ENCODE results near the gene MMP11. TPM values are rescaled to one million over a fixed set of nuclear protein-coding genes. Genes with fewer than 3 reads are reported as not detected.
A peak's percentile ranks its signal among the peaks of the same experiment; 100 is the strongest.

MMP11 gene
- total and polyA plus RNA-seq, 11 donors: 5.2 to 17.0 (median 10.4) TPM

DNA sequence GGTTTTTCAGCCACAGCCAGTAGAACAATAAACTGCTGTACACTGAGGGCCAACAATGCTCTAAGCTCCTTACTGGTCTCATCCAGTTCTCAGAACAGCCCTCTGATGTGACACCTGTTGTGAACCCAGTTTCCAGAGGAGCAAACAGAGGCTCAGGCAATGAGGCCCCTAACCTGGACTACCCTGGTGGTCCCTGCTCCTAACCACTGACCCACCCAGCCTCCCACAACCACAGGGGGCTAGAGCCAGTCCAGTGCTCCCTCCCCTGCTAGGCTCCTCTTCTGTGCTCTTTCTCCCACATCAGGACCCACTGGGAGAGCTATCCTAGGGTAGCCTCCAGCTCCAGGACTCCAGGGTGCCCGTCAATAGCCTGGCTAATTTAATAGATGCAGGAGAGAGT lies 10.1 kb downstream of the MMP11 start:
- H3K27me3 ChIP-seq: no peaks in the 10 kb centered on the region
- H3K36me3 ChIP-seq: peaks cover 0 to 7% (median 0%) of the 10 kb centered on the region in 9 donors
- H3K4me3 ChIP-seq: no peak overlapping the region
- DNase-seq (no peak), ATAC-seq (no peak)
- WGBS, 4 donors: 96 to 100% (median 99%) methylated on average over 1 of the region's 1 CpG
- peaks cover 0 to 20% (median 11%) of the 10 kb centered on the region in 12 donors for H3K4me1 ChIP-seq
- intact Hi-C loops (cut with DNase I): no loop called here
- TF ChIP-seq, protein P1, sequence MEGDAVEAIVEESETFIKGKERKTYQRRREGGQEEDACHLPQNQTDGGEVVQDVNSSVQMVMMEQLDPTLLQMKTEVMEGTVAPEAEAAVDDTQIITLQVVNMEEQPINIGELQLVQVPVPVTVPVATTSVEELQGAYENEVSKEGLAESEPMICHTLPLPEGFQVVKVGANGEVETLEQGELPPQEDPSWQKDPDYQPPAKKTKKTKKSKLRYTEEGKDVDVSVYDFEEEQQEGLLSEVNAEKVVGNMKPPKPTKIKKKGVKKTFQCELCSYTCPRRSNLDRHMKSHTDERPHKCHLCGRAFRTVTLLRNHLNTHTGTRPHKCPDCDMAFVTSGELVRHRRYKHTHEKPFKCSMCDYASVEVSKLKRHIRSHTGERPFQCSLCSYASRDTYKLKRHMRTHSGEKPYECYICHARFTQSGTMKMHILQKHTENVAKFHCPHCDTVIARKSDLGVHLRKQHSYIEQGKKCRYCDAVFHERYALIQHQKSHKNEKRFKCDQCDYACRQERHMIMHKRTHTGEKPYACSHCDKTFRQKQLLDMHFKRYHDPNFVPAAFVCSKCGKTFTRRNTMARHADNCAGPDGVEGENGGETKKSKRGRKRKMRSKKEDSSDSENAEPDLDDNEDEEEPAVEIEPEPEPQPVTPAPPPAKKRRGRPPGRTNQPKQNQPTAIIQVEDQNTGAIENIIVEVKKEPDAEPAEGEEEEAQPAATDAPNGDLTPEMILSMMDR (IDR thresholded peaks at IDR 0.05): no peak
- TF ChIP-seq POLR2A (IDR thresholded peaks at IDR 0.05): no peak
- H3K27ac ChIP-seq: no peak overlapping the region
- H3K9me3 ChIP-seq: no peaks in the 10 kb centered on the region

DNA sequence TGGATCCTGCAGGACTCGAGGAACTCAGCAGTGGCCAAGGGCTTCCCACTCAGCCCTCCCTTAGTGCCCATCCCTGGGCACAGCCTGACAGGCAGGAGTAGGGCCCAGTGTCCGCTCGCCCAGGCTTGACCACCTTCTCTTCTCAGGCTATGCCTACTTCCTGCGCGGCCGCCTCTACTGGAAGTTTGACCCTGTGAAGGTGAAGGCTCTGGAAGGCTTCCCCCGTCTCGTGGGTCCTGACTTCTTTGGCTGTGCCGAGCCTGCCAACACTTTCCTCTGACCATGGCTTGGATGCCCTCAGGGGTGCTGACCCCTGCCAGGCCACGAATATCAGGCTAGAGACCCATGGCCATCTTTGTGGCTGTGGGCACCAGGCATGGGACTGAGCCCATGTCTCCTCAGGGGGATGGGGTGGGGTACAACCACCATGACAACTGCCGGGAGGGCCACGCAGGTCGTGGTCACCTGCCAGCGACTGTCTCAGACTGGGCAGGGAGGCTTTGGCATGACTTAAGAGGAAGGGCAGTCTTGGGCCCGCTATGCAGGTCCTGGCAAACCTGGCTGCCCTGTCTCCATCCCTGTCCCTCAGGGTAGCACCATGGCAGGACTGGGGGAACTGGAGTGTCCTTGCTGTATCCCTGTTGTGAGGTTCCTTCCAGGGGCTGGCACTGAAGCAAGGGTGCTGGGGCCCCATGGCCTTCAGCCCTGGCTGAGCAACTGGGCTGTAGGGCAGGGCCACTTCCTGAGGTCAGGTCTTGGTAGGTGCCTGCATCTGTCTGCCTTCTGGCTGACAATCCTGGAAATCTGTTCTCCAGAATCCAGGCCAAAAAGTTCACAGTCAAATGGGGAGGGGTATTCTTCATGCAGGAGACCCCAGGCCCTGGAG lies 10.9 kb downstream of the MMP11 start:
- 79 to 87% (median 86%) methylated on average over 12 to 15 of the region's 15 CpGs for WGBS, 4 donors
- no peak overlapping the region for H3K27ac ChIP-seq
- H3K36me3 ChIP-seq: peaks cover 0 to 7% (median 0%) of the 10 kb centered on the region in 9 donors
- no peak overlapping the region for H3K4me3 ChIP-seq
- no peaks in the 10 kb centered on the region for H3K9me3 ChIP-seq
- no peaks in the 10 kb centered on the region for H3K27me3 ChIP-seq
- intact Hi-C loops (cut with DNase I): no loop called here
- peaks cover 4 to 25% (median 18%) of the 10 kb centered on the region in 12 donors for H3K4me1 ChIP-seq
- TF ChIP-seq POLR2A (IDR thresholded peaks at IDR 0.05): no peak
- TF ChIP-seq, protein P1 (IDR thresholded peaks at IDR 0.05): no peak
- no peak for DNase-seq
- no peak for ATAC-seq

DNA sequence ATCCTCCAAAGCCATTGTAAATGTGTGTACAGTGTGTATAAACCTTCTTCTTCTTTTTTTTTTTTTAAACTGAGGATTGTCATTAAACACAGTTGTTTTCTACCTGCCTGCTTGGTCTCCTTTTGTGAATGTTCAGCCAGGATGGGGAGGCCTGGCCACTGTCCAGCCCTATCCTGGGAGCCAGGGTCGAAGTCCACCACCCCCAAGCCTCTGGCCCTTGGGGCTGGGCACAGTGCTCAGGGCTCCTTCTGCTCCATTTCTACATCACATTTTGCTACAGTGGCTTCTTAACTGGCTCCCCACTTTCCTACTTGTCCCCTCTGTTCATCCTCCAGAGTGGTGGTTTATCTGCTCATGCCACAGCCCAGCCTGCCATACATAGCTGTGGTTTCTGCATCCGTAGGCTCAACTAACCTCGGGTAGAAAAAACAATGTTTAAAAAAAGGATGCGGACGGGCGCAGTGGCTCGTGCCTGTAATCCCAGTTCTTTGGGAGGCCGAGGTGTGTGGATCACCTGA lies 11.6 kb downstream of the MMP11 start:
- H3K4me3 ChIP-seq: no peak overlapping the region
- TF ChIP-seq POLR2A (IDR thresholded peaks at IDR 0.05): no peak
- TF ChIP-seq, protein P1 (IDR thresholded peaks at IDR 0.05): no peak
- intact Hi-C loops (cut with DNase I): no loop called here
- DNase-seq (no peak), ATAC-seq (no peak)
- WGBS, 4 donors: 86 to 90% (median 87%) methylated on average over 8 of the region's 8 CpGs
- H3K36me3 ChIP-seq: peaks cover 0 to 7% (median 0%) of the 10 kb centered on the region in 9 donors
- no peaks in the 10 kb centered on the region for H3K9me3 ChIP-seq
- H3K27ac ChIP-seq: no peak overlapping the region
- peaks cover 4 to 32% (median 26%) of the 10 kb centered on the region in 12 donors for H3K4me1 ChIP-seq
- H3K27me3 ChIP-seq: no peaks in the 10 kb centered on the region

DNA sequence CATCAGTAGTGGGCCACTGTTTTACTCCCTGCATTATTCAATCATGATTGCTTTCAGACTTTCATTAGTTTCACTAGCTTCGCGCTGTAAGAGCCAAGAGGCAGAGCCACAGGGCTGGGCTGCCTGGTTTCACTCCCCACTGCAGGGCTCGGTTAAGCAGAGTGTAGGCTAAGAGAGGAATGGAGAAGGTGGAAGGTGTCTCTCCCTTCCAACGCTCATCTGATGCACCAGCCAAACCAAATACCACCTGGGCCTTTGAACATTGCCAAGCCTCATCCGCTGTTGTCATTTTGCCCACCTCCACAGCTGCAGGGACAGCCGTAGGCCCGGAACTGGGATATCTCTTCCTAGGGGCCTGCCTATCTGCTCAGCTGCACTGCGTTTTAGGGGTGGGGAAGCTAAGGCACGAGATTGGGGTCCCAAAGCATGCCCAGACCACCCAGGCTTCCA lies 13.6 kb downstream of the MMP11 start:
- intact Hi-C loops (cut with DNase I): loop anchor here in 5 of 10 donors (2.0 to 5.0 kb wide), 4 partner anchors 13 to 61 kb away; partner anchors contain the start of genes DERL3 (in 1 of the 5) and MMP11 (in 1 of the 5)
- WGBS, 4 donors: 32 to 49% (median 44%) methylated on average over 9 of the region's 9 CpGs

More for the DNA sequence above, 13.6 kb downstream of the MMP11 start:
- Histone ChIP-seq H3K27me3 (no peaks in the 10 kb centered on the region), H3K27ac (peak overlapping the region; percentile 91 to 100 (median 100)), H3K4me1 (peaks cover 8 to 52% (median 41%) of the 10 kb centered on the region in 12 donors), H3K9me3 (no peaks in the 10 kb centered on the region), H3K36me3 (peaks cover 0 to 9% (median 0%) of the 10 kb centered on the region in 9 donors), H3K4me3 (peak overlapping the region in 11 of 12 donors; percentile 9 to 100 (median 92))
- ATAC-seq (peak; percentile 7 to 39 (median 24)), DNase-seq (no peak)
- no peak for TF ChIP-seq POLR2A (IDR thresholded peaks at IDR 0.05)
- TF ChIP-seq, protein P1 (IDR thresholded peaks at IDR 0.05): no peak
